IMR-90 (cell line): ENCODE results near the gene ELL. TPM values are rescaled to one million over a fixed set of nuclear protein-coding genes. Genes with fewer than 3 reads are reported as not detected.

Experiments
- ATAC-seq: fragments of 200-7000 bp; cut with Tn5 transposase; 2 replicates; pipeline ENCODE4 v1.9.1; 2020; ENCODE audit warnings: low read depth, mild to moderate bottlenecking, moderate library complexity
- BruUV-seq: library from RNA; stranded (reverse); fragments of 400-500 nt; replicated peaks from 2 replicates; lab custom pipeline; 2021; lab: Mats Ljungman, UMichigan
- CTCF ChIA-PET: fragments of 300-600 bp; formaldehyde crosslinking; extraction: SDS; loops from one replicate; lab custom pipeline; 2021; ENCODE audit warnings: antibody characterized with exemption; lab: Yijun Ruan, JAX
- POLR2A ChIA-PET: fragments of 300-600 bp; sonication (Branson Sonifier 250); formaldehyde crosslinking; loops from one replicate; lab custom pipeline; 2022; ENCODE audit warnings: antibody characterized with exemption; ENCODE audit not compliant: unreplicated experiment; lab: Charles Lee
- DNase-seq: peaks from one replicate; pipeline ENCODE4 v3.0.0; 2013
- H2AFZ ChIP-seq: replicated peaks from 2 replicates; pipeline ENCODE3; 2013; ENCODE audit warnings: low read length, mild to moderate bottlenecking; ENCODE audit not compliant: poor library complexity
- H2AK5ac ChIP-seq: 2 replicates; pipeline ENCODE4 v1.6.1; 2013; ENCODE audit warnings: low read depth, low read length, inconsistent platforms
- H2AK9ac ChIP-seq: replicated peaks from 2 replicates; pipeline ENCODE3; 2013; ENCODE audit warnings: mild to moderate bottlenecking, low read depth, low read length, moderate library complexity; ENCODE audit not compliant: poor library complexity
- H2BK120ac ChIP-seq: 2 replicates; pipeline ENCODE4 v1.6.1; 2013; ENCODE audit warnings: low read depth, low read length, inconsistent platforms
- H2BK15ac ChIP-seq: 3 replicates; pipeline ENCODE4 v1.6.1; 2013; ENCODE audit warnings: low read depth, low read length, inconsistent platforms
- H2BK20ac ChIP-seq: 2 replicates; pipeline ENCODE4 v1.6.1; 2013; ENCODE audit warnings: low read depth, mild to moderate bottlenecking, inconsistent platforms, low read length, moderate library complexity
- H2BK5ac ChIP-seq: 2 replicates; pipeline ENCODE4 v1.6.1; 2013; ENCODE audit warnings: mild to moderate bottlenecking, low read depth, low read length, inconsistent platforms; ENCODE audit not compliant: poor library complexity, severe bottlenecking
- H3K14ac ChIP-seq: replicated peaks from 2 replicates; pipeline ENCODE4 v1.6.1; 2013; ENCODE audit warnings: low read depth, low read length, inconsistent platforms
- H3K18ac ChIP-seq: 2 replicates; pipeline ENCODE4 v1.6.1; 2013; ENCODE audit warnings: low read depth, low read length, control low read depth
- H3K23ac ChIP-seq: 2 replicates; pipeline ENCODE4 v1.6.1; 2013; ENCODE audit warnings: low read depth, low read length, inconsistent platforms
- H3K27ac ChIP-seq: 2 replicates; pipeline ENCODE4 v1.5.1; 2013; ENCODE audit warnings: mild to moderate bottlenecking, control low read depth, low read length; ENCODE audit not compliant: insufficient read depth
- H3K27me3 ChIP-seq: 2 replicates; pipeline ENCODE4 v1.6.1; 2013; ENCODE audit warnings: low read length; ENCODE audit not compliant: control insufficient read depth, insufficient read depth
- H3K36me3 ChIP-seq: 2 replicates; pipeline ENCODE4 v1.6.1; 2013; ENCODE audit warnings: low read length, mixed read lengths; ENCODE audit not compliant: control insufficient read depth, insufficient read depth
- H3K4ac ChIP-seq: 2 replicates; pipeline ENCODE4 v1.6.1; 2013; ENCODE audit warnings: low read depth, low read length, inconsistent platforms
- H3K4me1 ChIP-seq: 2 replicates; pipeline ENCODE4 v1.6.1; 2013; ENCODE audit warnings: low read length, mixed read lengths; ENCODE audit not compliant: control insufficient read depth, insufficient read depth
- H3K4me2 ChIP-seq: 2 replicates; pipeline ENCODE4 v1.6.1; 2013; ENCODE audit warnings: low read depth, mild to moderate bottlenecking, control low read depth, low read length, moderate library complexity
- H3K4me3 ChIP-seq: 2 replicates; pipeline ENCODE4 v1.5.1; 2013; ENCODE audit warnings: low read depth, mild to moderate bottlenecking, control low read depth, low read length, moderate library complexity; ENCODE audit not compliant: insufficient read depth
- H3K56ac ChIP-seq: 2 replicates; pipeline ENCODE4 v1.6.1; 2013; ENCODE audit warnings: low read length, inconsistent platforms; ENCODE audit not compliant: insufficient read depth; ENCODE audit errors: extremely low read depth
- H3K79me1 ChIP-seq, 2 experiments: 2 replicates each; pipeline ENCODE4 v1.6.1; 2013; ENCODE audit warnings: low read length in 2 of 2, inconsistent platforms in 1 of 2, low read depth in 1 of 2
- H3K9ac ChIP-seq: 2 replicates; pipeline ENCODE4 v1.6.1; 2013; ENCODE audit warnings: low read depth, low read length, control low read depth
- H3K9me1 ChIP-seq: 2 replicates; pipeline ENCODE4 v1.6.1; 2013; ENCODE audit warnings: low read length, inconsistent platforms; ENCODE audit not compliant: insufficient read depth
- H3K9me3 ChIP-seq: 2 replicates; pipeline ENCODE4 v1.6.1; 2013; ENCODE audit warnings: low read length; ENCODE audit not compliant: control insufficient read depth, insufficient read depth
- H4K20me1 ChIP-seq: 2 replicates; pipeline ENCODE4 v1.6.1; 2013; ENCODE audit warnings: low read length, inconsistent platforms; ENCODE audit not compliant: insufficient read depth
- H4K5ac ChIP-seq: 2 replicates; pipeline ENCODE4 v1.6.1; 2013; ENCODE audit warnings: mild to moderate bottlenecking, low read depth, low read length, control low read depth
- H4K8ac ChIP-seq, 2 experiments: 2 replicates each; pipeline ENCODE4 v1.6.1; 2013; ENCODE audit warnings: low read depth in 2 of 2, low read length in 2 of 2, control low read depth in 1 of 2, inconsistent platforms in 1 of 2
- H4K91ac ChIP-seq: 2 replicates; pipeline ENCODE4 v1.6.1; 2013; ENCODE audit warnings: low read depth, low read length, inconsistent platforms; ENCODE audit not compliant: insufficient read depth
- CHD1 ChIP-seq: IDR thresholded peaks from 2 replicates; pipeline ENCODE4 v1.6.1; 2012; ENCODE audit warnings: low read depth, low read length, improper control_type of control experiment
- MAFK ChIP-seq: IDR thresholded peaks from 2 replicates; pipeline ENCODE4 v1.6.1; 2012; ENCODE audit warnings: low read depth, low read length, improper control_type of control experiment
- MXI1 ChIP-seq: IDR thresholded peaks from 2 replicates; pipeline ENCODE4 v1.6.1; 2012; ENCODE audit warnings: low read depth, mild to moderate bottlenecking, low read length, moderate library complexity, borderline replicate concordance
- WGBS, 2 experiments: methylation state at CpG; one replicate each; pipeline versions ENCODE4 v1.1.5 to v1.1.7; 2013; ENCODE audit warnings: missing lambda C conversion rate in 2 of 2; ENCODE audit not compliant: insufficient read length in 1 of 2; ENCODE audit errors: extremely low coverage in 2 of 2; 5-methylcytosine and 5-hydroxymethylcytosine counted together
- dilution Hi-C: fragments of 300-500 bp; cut with HindIII; formaldehyde crosslinking; loops from one replicate; pipeline ENCODE4 v1.14.3; 2018; ENCODE audit warnings: low sequenced_read_pairs; ENCODE audit not compliant: unreplicated experiment
- in situ Hi-C: fragments of 300-500 bp; cut with MboI; formaldehyde crosslinking; loops from 3 replicates; pipeline ENCODE4 v1.14.3; 2019; ENCODE audit warnings: low sequenced_read_pairs, inconsistent platforms, mixed read lengths
- intact Hi-C: fragments of 100-400 bp; cut with micrococcal nuclease; formaldehyde crosslinking; loops from 2 replicates; pipeline ENCODE4 v1.10.0; 2022
- polyA plus RNA-seq, 3 experiments: library from polyadenylated mRNA; depleted of rRNA; stranded (reverse); fragments of >200 nt; gene quantifications; 2 replicates each; pipeline ENCODE4 v1.2.3, GENCODE V29; 2012; ENCODE audit warnings: low replicate concordance in 1 of 3
- total RNA-seq: library from RNA; depleted of rRNA; stranded (reverse); fragments of >200 nt; gene quantifications from 2 replicates; pipeline ENCODE4 v1.2.3, GENCODE V29; 2012

Gene ELL
- total and polyA plus RNA-seq, 2 of the 4 experiments (the other 2 are of a cell fraction) = 6.3 to 13.1 TPM

DNA sequence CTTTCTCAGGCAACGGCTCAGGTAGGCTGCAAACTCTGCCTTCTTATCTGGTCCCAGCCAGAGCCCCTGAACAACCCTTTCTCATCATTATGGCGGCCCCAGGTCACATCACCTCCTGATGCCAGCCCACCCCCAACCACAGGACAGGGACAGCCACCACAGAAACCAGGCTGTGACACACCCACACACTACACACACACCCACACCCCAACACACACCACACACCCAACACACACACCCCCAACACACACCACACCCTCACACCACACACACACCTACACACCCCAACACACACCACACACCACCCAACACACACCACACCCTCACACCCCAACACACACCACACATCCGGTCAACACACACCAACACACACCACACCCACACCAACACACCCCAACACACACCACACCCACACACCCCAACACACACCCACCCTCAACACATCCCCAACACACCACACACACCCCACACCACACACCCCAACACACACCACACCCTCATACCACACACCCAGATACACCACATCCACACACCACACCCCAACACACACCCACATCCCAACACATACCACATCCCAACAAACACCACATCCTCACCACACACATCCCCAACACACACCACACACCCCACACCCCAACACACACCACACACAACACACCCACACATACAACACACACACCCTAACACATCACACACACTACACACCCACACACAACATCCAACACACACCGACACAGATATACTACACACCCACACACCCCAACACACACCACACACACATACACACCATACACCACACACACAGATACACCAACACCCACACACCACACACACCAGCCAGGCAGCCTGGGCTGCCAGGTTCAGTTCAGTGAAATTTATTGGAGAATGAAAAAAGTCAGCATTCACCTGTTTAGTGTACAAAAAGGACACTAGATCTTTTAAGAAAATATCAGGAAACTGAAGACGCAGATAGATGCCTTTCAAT is 79.8 kb downstream of the ELL start (continued):
- no peak for TF ChIP-seq MXI1
- TF ChIP-seq MAFK = no peak

DNA sequence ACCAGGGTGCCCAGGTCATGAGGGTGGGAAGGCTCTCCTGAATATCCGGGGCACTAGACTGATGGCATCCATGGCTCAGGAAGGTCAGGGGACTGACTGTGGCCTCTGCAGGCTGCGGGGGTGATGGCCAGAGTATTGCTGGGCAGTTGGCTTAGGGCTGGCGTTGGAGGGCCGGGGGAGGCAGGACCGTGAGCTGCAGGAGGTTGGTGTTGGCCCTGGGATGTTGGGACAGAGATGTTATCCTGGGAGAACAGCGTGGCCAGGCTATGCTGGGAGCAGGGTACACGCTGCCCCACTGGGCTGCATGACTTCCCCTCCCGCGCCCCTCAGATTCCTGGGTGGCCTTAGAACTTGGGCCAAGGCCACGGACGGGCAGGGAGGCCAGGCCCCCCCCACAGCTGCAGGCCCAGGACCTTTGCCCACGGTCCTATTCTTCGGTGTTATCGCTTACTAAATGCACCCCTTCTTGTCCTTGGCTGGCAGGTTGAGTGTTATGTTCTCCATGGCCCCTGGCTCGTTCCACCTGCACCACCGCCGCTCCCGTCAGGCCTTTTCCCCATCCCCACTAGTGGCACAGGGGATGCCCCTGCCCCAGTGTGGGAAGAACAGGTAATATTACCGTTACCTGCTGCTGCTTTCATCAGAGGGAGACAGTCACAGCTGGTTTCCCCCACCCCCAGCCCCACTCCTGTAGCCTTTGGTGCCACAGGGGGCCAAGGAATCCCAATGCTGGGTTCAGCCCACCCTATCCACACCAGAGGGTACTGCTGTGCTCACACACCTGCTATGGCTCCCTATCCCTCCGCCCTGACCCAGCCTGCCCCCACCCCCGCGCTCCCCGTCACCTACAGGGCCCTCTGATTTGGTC is 80.7 kb downstream of the ELL start:
- WGBS, 2 experiments = 89% methylated on average over 10 of the region's 23 CpGs; no CpG with 5 or more reads in 1 of the 2 experiments
- H3K4ac ChIP-seq = no peak overlapping the region
- no peak overlapping the region for H2BK20ac ChIP-seq
- no peak for DNase-seq
- CTCF ChIA-PET = no interaction called here
- TF ChIP-seq CHD1 = no peak
- no peak for ATAC-seq
- peaks cover 12% of the 10 kb centered on the region; the same call in 1 of the 2 replicates for H3K9me1 ChIP-seq
- no peak overlapping the region for H2AK9ac ChIP-seq
- peak overlapping the region; percentile 23 for H2AFZ ChIP-seq
- no peak overlapping the region for H2BK5ac ChIP-seq
- H4K20me1 ChIP-seq = peaks cover 51% of the 10 kb centered on the region
- no peak overlapping the region for H3K9ac ChIP-seq
- H2AK5ac ChIP-seq = no peak overlapping the region
- H4K8ac ChIP-seq = no peak overlapping the region
- intact Hi-C loops = no loop called here
- no peaks in the 10 kb centered on the region for H3K27me3 ChIP-seq
- H3K56ac ChIP-seq = no peak overlapping the region
- H3K79me1 ChIP-seq = peaks cover 7 to 29% of the 10 kb centered on the region in 2 experiments; a peak in 3 of 4 replicates
- no peak overlapping the region for H4K5ac ChIP-seq
- H3K14ac ChIP-seq = no peak overlapping the region
- no peak overlapping the region for H3K23ac ChIP-seq
- no peak overlapping the region for H2BK120ac ChIP-seq
- no peak overlapping the region for H4K91ac ChIP-seq
- BruUV-seq = no TSS peak
- no peak overlapping the region for H3K4me2 ChIP-seq
- dilution Hi-C loops = no loop called here
- no peak overlapping the region for H3K27ac ChIP-seq
- no peak overlapping the region for H2BK15ac ChIP-seq
- no peak overlapping the region for H3K18ac ChIP-seq
- in situ Hi-C loops = no loop called here
- no peak overlapping the region for H3K4me3 ChIP-seq
- no peaks in the 10 kb centered on the region for H3K9me3 ChIP-seq
- peaks cover 22% of the 10 kb centered on the region; the same call in 1 of the 2 replicates for H3K4me1 ChIP-seq
- POLR2A ChIA-PET = no interaction called here
- peaks cover 29% of the 10 kb centered on the region for H3K36me3 ChIP-seq
